Measurements from ENCODE around the gene PBX3. TPM values are rescaled to one million over a fixed set of nuclear protein-coding genes. Genes with fewer than 3 reads are reported as not detected.
"Not testable (repeated sequence)": the region's sequence is repeated elsewhere in the genome, so short reads cannot be mapped to it uniquely, and the experiment has no call there.

The PBX3 gene
- total and polyA plus RNA-seq, 12 donors = 14.5 to 79.6 (median 56.3) TPM

DNA sequence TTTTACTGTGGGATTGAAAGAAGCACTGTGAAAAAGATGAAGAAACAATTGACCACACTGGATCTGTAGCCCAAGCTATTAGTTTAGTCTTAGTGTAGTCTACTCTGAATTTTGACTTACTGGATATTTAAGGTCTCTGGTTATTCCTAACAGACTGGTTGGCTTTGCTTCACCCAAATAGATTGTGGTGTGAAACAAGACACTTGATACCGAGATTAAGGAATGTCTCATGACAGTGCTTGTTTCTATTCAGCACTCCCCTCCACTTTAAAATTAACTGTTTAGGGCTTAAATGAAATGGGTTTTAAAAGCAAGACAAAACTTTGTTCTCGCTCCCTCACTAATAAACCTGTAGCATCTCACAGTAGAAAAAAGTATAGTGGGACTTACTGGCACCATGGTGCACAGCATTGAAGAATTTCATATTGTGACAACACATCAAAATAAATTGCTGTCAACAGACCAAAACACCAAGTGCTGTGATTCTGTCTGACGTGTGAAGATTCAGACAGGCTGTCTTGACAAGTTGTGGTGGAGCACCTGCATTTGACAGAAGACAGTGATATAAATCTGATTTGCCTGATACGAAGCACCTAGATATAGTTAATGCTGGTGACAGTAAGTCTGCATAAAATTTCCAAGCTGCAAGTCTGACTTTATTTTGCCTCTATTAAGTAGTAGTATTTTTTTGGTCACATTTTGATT lies 73.1 kb downstream of the PBX3 start:
- Histone ChIP-seq H3K9me3 (no peaks in the 10 kb centered on the region), H3K4me3 (peak overlapping the region in 6 of 10 donors; percentile 6 to 41 (median 28)), H3K4me1 (peaks cover 0 to 37% (median 16%) of the 10 kb centered on the region in 9 donors), H3K27ac (peak overlapping the region in 8 of 10 donors; percentile 7 to 55 (median 33)), H3K27me3 (no peaks in the 10 kb centered on the region), H3K36me3 (no peaks in the 10 kb centered on the region)
- 40 to 53% methylated on average over 4 of the region's 4 CpGs for WGBS, 2 donors
- TF ChIP-seq, protein P1, sequence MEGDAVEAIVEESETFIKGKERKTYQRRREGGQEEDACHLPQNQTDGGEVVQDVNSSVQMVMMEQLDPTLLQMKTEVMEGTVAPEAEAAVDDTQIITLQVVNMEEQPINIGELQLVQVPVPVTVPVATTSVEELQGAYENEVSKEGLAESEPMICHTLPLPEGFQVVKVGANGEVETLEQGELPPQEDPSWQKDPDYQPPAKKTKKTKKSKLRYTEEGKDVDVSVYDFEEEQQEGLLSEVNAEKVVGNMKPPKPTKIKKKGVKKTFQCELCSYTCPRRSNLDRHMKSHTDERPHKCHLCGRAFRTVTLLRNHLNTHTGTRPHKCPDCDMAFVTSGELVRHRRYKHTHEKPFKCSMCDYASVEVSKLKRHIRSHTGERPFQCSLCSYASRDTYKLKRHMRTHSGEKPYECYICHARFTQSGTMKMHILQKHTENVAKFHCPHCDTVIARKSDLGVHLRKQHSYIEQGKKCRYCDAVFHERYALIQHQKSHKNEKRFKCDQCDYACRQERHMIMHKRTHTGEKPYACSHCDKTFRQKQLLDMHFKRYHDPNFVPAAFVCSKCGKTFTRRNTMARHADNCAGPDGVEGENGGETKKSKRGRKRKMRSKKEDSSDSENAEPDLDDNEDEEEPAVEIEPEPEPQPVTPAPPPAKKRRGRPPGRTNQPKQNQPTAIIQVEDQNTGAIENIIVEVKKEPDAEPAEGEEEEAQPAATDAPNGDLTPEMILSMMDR (IDR thresholded peaks at IDR 0.05) = no peak
- ATAC-seq (peak in 6 of 8 donors; percentile 36 to 71 (median 61)), DNase-seq (no peak)
- intact Hi-C loops (cut with DNase I) = loop anchor here in 3 of 10 donors (2.0 to 10.0 kb wide), 4 partner anchors 65 to 69 kb away; no protein-coding TSS in a partner anchor

DNA sequence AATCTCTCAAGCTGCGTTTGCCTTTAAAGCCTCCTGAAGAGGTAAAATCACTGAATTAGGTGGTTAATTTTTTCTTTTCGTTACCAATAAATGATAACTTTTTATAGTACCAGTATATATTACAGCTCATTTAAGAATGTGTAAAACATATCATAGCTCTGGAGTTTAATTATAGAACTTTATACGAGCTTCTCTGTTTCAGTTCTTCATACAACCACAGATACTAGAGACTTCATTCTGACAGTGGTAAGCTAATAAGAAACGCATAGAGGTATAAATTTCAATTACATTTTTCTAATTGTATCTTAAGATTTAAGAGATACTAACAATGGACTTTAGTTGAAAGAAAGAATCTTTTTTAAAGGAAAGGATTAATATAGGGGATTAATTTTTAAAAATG lies 73.9 kb downstream of the PBX3 start:
- Histone ChIP-seq H3K4me1 (peaks cover 0 to 41% (median 23%) of the 10 kb centered on the region in 9 donors), H3K36me3 (no peaks in the 10 kb centered on the region), H3K27ac (peak overlapping the region in 8 of 10 donors; percentile 7 to 55 (median 33)), H3K9me3 (no peaks in the 10 kb centered on the region), H3K27me3 (no peaks in the 10 kb centered on the region), H3K4me3 (peak overlapping the region in 7 of 10 donors; percentile 18 to 41 (median 27))
- DNase-seq (no peak), ATAC-seq (peak in 3 of 8 donors; percentile 32 to 56 (median 52))
- TF ChIP-seq, protein P1 (IDR thresholded peaks at IDR 0.05) = no peak
- intact Hi-C loops (cut with DNase I) = loop anchor here in 3 of 10 donors (2.0 to 10.0 kb wide), 4 partner anchors 64 to 70 kb away; no protein-coding TSS in a partner anchor
- 41 to 54% methylated on average over 4 of the region's 4 CpGs for WGBS, 2 donors

DNA sequence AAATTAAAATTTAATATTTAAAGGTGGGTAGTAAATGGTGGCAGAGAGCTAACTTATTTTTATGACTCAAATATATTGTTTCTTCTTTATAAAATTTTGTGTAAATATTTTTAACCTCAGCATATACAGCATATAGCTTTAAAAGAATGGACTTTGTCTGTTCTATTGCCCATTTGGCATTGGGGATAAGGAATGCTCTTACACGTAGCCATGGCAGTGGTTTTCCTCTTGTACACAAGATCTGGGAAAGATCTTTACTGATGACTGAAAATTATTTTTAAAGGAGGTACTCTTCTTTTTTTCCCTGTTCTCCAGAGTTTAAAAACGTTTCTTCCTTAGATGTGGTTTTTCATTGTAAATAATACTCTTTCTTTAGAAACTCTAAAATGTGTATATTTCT lies 75.0 kb downstream of the PBX3 start:
- H3K4me1 ChIP-seq = peaks cover 0 to 41% (median 24%) of the 10 kb centered on the region in 9 donors
- TF ChIP-seq, protein P1 (IDR thresholded peaks at IDR 0.05) = no peak
- ATAC-seq (no peak), DNase-seq (no peak)
- no peaks in the 10 kb centered on the region for H3K27me3 ChIP-seq
- peak overlapping the region in 5 of 10 donors; percentile 0 to 55 (median 48) for H3K27ac ChIP-seq
- no peaks in the 10 kb centered on the region for H3K9me3 ChIP-seq
- WGBS, 2 donors = 39 to 44% methylated on average over 2 of the region's 2 CpGs
- intact Hi-C loops (cut with DNase I) = loop anchor here in 2 of 10 donors (5.0 to 10.0 kb wide), 3 partner anchors 63 to 70 kb away; no protein-coding TSS in a partner anchor
- H3K4me3 ChIP-seq = peak overlapping the region in 3 of 10 donors; percentile 27 to 41 (median 36)
- no peaks in the 10 kb centered on the region for H3K36me3 ChIP-seq

DNA sequence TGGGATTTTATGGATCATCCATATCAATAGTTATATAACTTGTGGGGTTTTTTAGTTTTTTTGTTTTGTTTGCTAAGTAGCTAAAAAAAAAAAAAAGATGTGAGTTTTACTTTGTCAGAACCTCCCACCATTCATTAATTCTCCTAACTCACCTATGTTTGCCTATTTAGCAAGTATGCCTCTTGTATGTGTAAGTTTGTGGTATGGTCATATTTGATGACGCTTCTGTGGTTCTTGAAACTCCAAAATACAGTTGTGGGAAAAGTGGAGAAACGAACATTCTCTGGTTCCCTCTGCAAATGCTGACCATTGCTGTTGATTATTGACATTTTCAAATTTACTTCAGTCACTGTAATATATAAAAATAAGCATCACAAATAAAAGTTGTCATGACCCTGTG lies 75.7 kb downstream of the PBX3 start:
- ATAC-seq (no peak), DNase-seq (no peak)
- TF ChIP-seq, protein P1 (IDR thresholded peaks at IDR 0.05) = no peak
- Histone ChIP-seq H3K4me3 (no peak overlapping the region), H3K4me1 (peaks cover 0 to 41% (median 24%) of the 10 kb centered on the region in 9 donors), H3K27me3 (no peaks in the 10 kb centered on the region), H3K36me3 (no peaks in the 10 kb centered on the region), H3K27ac (peak overlapping the region in 2 of 10 donors; percentile 13 to 59), H3K9me3 (no peaks in the 10 kb centered on the region)
- intact Hi-C loops (cut with DNase I) = loop anchor here in 2 of 10 donors (5.0 to 10.0 kb wide), 3 partner anchors 62 to 71 kb away; no protein-coding TSS in a partner anchor
- WGBS, 2 donors = 89% methylated on average over 2 of the region's 2 CpGs

- intact Hi-C loops (cut with DNase I) = loop anchor here in 2 of 10 donors (5.0 to 10.0 kb wide), 3 partner anchors 61 to 72 kb away; no protein-coding TSS in a partner anchor
- H3K9me3 ChIP-seq, DNase-seq, H3K27me3 ChIP-seq, ATAC-seq, H3K36me3 ChIP-seq: not testable (repeated sequence)
- WGBS, 2 donors = 76 to 82% methylated on average over 6 of the region's 6 CpGs
- Histone ChIP-seq H3K4me3 (peak overlapping the region in 6 of 10 donors; percentile 6 to 40 (median 24)), H3K27ac (peak overlapping the region in 2 of 10 donors; percentile 14 to 59), H3K4me1 (peaks cover 0 to 41% (median 24%) of the 10 kb centered on the region in 9 donors)
These were observed 76.8 kb downstream of the PBX3 start for GRCh38 chr9:125823874-125824406.

Measured in heart right ventricle (tissue), 16 donors.